HG02981 (cell line): ENCODE results near the gene BACH2.
A peak's percentile ranks its signal among the peaks of the same experiment; 100 is the strongest.
"Not testable (repeated sequence)": the region's sequence is repeated elsewhere in the genome, so short reads cannot be mapped to it uniquely, and the experiment has no call there.

Experiments
- ATAC-seq: cut with Tn5 transposase; IDR thresholded peaks from one replicate; pipeline ENCODE4 v1.9.1; 2021; ENCODE audit warnings: mild to moderate bottlenecking, moderate library complexity; ENCODE audit not compliant: unreplicated experiment

Gene BACH2

GRCh38 chr6:90186637-90187371, 109.8 kb downstream of the BACH2 start:
- no peak for ATAC-seq

- no peak for ATAC-seq
Observed at GRCh38 chr6:90186026-90186425, 110.6 kb downstream of the BACH2 start.

- ATAC-seq, result no peak
Observed at GRCh38 chr6:90184334-90185298, 112.0 kb downstream of the BACH2 start.

- no peak for ATAC-seq
Observed at GRCh38 chr6:90183587-90184333, 112.9 kb downstream of the BACH2 start.

- ATAC-seq, result no peak
Observed at GRCh38 chr6:90180526-90180925, 116.1 kb downstream of the BACH2 start.

GRCh38 chr6:90179190-90180169, 117.2 kb downstream of the BACH2 start:
- ATAC-seq, result no peak

GRCh38 chr6:90178384-90178855, 118.2 kb downstream of the BACH2 start:
- ATAC-seq, result no peak

GRCh38 chr6:90177544-90178383, 118.9 kb downstream of the BACH2 start:
- no peak for ATAC-seq

GRCh38 chr6:90175627-90176538, 120.8 kb downstream of the BACH2 start:
- peak; percentile 68 for ATAC-seq

GRCh38 chr6:90173262-90173925, 123.2 kb downstream of the BACH2 start:
- no peak for ATAC-seq

- no peak for ATAC-seq
Observed at GRCh38 chr6:90170601-90171000, 126.0 kb downstream of the BACH2 start.

- ATAC-seq, result no peak
Observed at GRCh38 chr6:90169374-90169773, 127.3 kb downstream of the BACH2 start.

- no peak for ATAC-seq
Observed at GRCh38 chr6:90168693-90169131, 127.9 kb downstream of the BACH2 start.

- no peak for ATAC-seq
Observed at GRCh38 chr6:90167514-90168379, 128.9 kb downstream of the BACH2 start.

GRCh38 chr6:90166155-90166924, 130.3 kb downstream of the BACH2 start:
- ATAC-seq, result not testable (repeated sequence)
